Putamen (tissue), 1 donor: ENCODE data around the gene MCTP2.
"Not testable (repeated sequence)": the region's sequence is repeated elsewhere in the genome, so short reads cannot be mapped to it uniquely, and the experiment has no call there.

ENCODE experiments used
- DNase-seq: peaks from one replicate; pipeline ENCODE4 v3.0.0-alpha.2; 2016; ENCODE audit warnings: low spot score

Gene MCTP2

GRCh38 chr15:94453227-94453988 is 222.0 kb downstream of the MCTP2 start:
- no peak for DNase-seq

DNA sequence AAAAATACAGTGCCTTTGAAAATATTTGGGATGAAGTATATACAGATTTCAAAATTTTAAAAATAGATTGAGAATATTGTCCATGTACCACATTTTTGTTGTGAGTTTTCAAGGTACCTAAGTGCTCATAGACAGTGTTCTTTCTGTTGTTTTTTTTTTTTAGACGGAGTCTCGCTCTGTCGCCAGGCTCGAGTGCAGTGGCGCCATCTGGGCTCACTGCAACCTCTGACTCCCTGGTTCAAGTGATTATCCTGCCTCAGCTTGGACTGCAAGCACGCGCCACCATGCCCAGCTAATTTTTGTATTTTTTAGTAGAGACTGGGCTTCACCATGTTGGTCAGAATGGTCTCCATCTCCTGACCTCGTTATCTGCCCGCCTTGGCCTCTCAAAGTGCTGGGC is 223.9 kb downstream of the MCTP2 start:
- DNase-seq = no peak

DNA sequence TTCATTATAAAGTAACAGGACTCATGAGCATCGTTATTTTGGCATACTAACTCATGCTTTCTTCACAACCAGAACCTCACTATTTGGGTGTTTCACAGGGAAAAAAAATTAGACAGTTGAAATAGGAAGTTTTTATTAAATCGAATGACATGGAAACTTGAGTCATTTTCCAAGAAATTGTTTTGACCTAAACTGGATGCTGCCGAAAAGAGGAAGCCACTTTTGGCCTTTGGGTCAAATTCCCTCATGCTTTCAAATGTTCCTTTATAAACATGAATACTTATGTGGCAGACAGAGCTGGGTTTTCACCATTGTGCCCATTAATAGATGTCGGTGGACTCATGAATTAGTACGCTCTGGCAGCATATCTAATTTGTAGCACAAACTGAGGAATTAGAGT is 224.9 kb downstream of the MCTP2 start:
- DNase-seq = no peak

GRCh38 chr15:94457661-94458060 is 226.3 kb downstream of the MCTP2 start:
- DNase-seq = no peak

GRCh38 chr15:94460624-94461023 is 229.3 kb downstream of the MCTP2 start:
- DNase-seq = no peak

DNA sequence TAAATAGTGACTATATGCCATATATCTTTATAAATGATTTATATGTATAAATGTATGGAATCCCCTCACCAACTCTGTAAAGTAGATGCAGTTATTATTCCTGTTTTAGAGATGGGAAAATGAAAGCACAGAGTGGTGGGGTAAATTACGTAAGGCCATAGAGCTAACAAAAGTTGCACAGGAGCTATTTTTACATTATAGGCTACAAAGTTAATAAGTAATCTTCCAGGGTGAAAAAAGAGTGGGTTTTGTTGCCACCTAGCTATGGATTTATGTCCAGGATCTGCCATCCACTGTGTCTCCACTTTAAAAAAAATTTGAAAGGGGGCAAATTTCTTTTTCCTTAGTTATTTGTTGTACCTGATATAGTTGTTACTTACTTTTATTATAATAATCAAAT is 235.7 kb downstream of the MCTP2 start:
- no peak for DNase-seq

DNA sequence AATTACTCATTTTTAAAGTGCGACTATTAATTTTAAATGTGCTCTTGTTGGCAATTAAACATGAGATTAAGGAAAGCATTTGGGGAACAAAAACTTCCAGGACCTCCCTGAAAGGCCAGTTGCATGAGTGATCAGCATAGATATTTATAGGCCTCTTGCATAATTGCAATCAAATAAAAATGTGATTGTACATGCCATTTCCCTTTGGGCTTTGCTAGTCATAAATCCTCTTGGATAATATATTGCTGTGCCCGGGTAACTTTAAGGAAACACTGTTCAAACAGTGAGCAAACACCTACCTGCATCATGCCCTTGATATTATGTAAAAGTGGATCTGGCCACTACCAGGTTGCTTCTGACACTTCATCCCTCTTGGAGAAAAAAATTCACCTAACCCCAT is 239.1 kb downstream of the MCTP2 start:
- no peak for DNase-seq

DNA sequence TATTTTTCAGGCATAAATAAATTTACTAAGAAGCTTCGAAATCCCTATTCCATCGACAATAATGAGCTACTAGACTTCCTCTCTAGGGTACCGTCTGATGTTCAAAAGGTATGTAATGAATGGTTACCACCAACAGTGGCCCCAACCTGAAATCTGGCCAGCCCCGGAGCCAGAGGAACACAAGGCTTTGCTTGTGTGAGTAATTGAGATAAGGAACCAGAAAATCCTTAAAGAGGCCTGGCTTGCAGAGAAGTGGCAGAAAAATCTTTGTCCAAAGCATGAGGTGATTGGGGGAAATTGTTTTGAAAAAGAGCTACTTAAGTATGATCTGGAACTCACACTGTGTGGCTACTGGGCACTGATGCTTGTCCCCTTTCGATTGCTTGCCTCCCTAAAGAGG is 245.3 kb downstream of the MCTP2 start:
- DNase-seq = no peak

- no peak for DNase-seq
Measured at GRCh38 chr15:94477913-94478553, 246.7 kb downstream of the MCTP2 start.

GRCh38 chr15:94478763-94479162 is 247.4 kb downstream of the MCTP2 start:
- DNase-seq = no peak

GRCh38 chr15:94480289-94480834 is 249.0 kb downstream of the MCTP2 start:
- no peak for DNase-seq

- DNase-seq = no peak
Measured at GRCh38 chr15:94485148-94485719, 253.9 kb downstream of the MCTP2 start.

GRCh38 chr15:94487635-94488034 is 256.3 kb downstream of the MCTP2 start:
- no peak for DNase-seq

DNA sequence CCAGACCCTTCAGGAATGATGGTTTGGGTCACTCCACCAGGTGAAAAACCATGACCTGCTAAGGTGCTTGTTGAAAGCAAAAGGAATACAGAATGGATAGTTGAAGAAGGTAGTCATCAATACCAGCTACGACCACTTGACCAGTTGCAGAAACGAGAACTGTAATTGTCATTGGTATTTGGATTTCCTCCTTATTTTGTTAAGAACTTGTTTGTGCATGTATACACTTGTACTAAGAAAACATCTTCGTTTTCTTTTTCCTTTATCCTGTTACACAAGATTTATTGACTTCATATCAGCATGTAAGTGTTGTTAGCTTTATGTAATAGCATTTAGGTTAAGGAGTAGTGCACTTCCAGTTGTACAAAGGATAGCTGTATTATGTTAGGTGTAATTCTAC is 261.8 kb downstream of the MCTP2 start:
- DNase-seq = no peak

GRCh38 chr15:94493586-94493985 is 262.2 kb downstream of the MCTP2 start:
- DNase-seq = not testable (repeated sequence)

- no peak for DNase-seq
Measured at GRCh38 chr15:94494732-94495131, 263.4 kb downstream of the MCTP2 start.

GRCh38 chr15:94503293-94503692 is 271.9 kb downstream of the MCTP2 start:
- DNase-seq = no peak

DNA sequence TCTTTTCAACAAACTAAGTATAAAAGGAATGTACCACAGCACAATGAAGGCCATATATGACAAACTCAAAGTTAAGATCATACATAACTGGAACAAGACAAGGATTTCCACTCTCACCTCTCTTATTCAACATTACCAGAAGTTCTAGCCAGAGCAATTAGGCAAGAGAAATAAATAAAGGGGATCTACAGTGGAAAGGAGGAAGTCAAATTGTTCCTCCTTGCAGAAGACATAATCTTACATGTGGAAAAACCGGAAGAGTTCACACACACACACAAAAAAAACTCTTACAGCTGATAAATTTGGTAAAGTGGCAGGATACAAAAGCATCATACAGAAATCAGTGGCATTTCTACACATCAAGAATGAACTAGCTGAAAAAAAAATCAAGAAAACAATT is 277.9 kb downstream of the MCTP2 start:
- no peak for DNase-seq

DNA sequence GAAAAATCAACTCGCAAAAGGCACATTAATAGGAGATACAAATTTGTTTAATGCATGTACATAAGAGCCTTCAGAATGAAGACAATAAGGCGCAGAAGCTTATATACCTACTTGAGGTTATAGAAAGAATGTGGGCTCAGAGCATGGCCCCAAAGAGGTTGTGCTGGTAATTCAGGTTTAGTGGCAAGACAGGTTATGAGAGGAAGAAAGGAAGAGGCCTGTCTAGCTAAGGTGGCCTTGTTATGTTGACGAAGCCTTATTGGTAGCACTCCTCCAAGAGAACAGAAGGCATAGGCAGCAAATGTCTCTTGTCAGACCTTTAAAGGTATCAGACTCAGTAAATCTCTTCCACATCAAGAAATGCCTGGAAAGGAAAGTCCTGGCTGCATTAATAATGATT is 290.8 kb downstream of the MCTP2 start:
- no peak for DNase-seq

GRCh38 chr15:94523873-94524272 is 292.5 kb downstream of the MCTP2 start:
- no peak for DNase-seq

DNA sequence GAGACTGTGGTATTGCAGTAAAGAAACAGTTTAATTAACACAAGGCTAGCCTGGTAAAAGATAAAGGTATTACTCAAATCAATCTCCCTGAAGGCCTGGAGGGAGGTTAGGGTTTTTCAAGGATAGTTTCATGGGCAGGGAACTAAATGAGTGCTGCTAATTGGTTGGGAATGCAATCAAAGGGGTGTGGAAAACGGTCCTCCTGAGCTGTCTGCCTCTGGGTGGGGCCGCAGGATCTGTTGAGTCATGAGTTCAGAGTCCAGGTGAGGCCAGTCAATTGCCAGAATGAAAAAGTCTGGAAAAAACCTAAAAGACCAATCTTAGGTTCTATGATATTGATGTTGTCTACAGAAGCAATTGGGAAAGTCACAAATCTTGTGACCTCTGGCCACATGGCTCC is 293.2 kb downstream of the MCTP2 start:
- no peak for DNase-seq

DNA sequence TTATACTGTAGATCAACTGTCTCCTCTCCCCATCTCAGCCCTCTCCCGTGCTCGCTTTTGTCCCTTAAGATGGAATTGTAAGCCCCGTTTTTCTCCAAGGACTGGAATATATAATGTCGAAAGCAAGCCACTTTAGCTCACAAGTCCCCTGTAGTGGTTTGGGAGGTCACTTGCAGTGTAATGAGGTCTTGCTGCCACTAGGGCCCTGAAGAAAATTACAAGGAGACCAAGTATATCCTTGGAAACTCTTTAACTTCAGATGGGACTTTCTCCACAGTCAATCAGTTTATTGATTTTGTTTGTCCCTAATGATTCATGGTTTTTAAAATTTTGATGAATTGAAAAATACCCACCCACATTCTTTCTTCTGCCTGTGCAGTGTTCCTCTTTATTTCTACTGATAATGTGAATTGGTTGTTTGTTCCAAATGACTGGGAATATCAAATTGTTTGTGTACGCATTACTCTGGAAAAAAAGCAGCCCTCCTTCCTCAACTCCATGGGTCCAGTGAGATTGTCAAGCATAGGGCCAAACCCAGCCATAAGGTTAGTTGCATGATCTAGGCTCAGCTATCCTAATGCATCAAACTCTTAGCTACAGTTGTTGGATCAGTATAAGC is 294.8 kb downstream of the MCTP2 start:
- DNase-seq = no peak

DNA sequence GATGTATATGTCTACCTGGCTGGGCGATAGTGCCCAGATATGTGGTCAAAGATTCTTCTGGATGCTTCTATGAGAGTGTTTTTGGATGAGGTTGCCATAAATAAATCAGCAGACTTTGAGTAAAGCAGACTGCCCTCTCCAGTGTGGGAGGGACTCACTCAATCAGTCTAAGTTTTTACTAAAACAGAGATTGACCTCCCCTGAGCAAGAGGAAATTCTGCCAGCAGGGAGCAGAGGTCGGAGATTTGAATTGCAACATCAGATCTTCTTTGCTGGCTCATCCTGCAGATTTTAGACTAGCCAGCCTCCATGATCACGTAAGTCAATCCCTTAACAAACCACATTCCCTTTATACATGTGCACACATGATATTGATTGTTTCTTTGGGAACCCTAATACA is 300.9 kb downstream of the MCTP2 start:
- DNase-seq = no peak
